IMR-90 (cell line): ENCODE results near the gene CCDC33. TPM values are rescaled to one million over a fixed set of nuclear protein-coding genes. Genes with fewer than 3 reads are reported as not detected.

Source experiments
- ATAC-seq: fragments of 200-7000 bp; cut with Tn5 transposase; 2 replicates; pipeline ENCODE4 v1.9.1; 2020; ENCODE audit warnings: low read depth, mild to moderate bottlenecking, moderate library complexity
- BruUV-seq: library from RNA; stranded (reverse); fragments of 400-500 nt; replicated peaks from 2 replicates; lab custom pipeline; 2021; lab: Mats Ljungman, UMichigan
- CTCF ChIA-PET: fragments of 300-600 bp; formaldehyde crosslinking; extraction: SDS; loops from one replicate; lab custom pipeline; 2021; ENCODE audit warnings: antibody characterized with exemption; lab: Yijun Ruan, JAX
- POLR2A ChIA-PET: fragments of 300-600 bp; sonication (Branson Sonifier 250); formaldehyde crosslinking; loops from one replicate; lab custom pipeline; 2022; ENCODE audit warnings: antibody characterized with exemption; ENCODE audit not compliant: unreplicated experiment; lab: Charles Lee
- DNase-seq: peaks from one replicate; pipeline ENCODE4 v3.0.0; 2013
- H2AFZ ChIP-seq: replicated peaks from 2 replicates; pipeline ENCODE3; 2013; ENCODE audit warnings: low read length, mild to moderate bottlenecking; ENCODE audit not compliant: poor library complexity
- H2AK5ac ChIP-seq: 2 replicates; pipeline ENCODE4 v1.6.1; 2013; ENCODE audit warnings: low read depth, low read length, inconsistent platforms
- H2AK9ac ChIP-seq: replicated peaks from 2 replicates; pipeline ENCODE3; 2013; ENCODE audit warnings: mild to moderate bottlenecking, low read depth, low read length, moderate library complexity; ENCODE audit not compliant: poor library complexity
- H2BK120ac ChIP-seq: 2 replicates; pipeline ENCODE4 v1.6.1; 2013; ENCODE audit warnings: low read depth, low read length, inconsistent platforms
- H2BK15ac ChIP-seq: 3 replicates; pipeline ENCODE4 v1.6.1; 2013; ENCODE audit warnings: low read depth, low read length, inconsistent platforms
- H2BK20ac ChIP-seq: 2 replicates; pipeline ENCODE4 v1.6.1; 2013; ENCODE audit warnings: low read depth, mild to moderate bottlenecking, inconsistent platforms, low read length, moderate library complexity
- H2BK5ac ChIP-seq: 2 replicates; pipeline ENCODE4 v1.6.1; 2013; ENCODE audit warnings: mild to moderate bottlenecking, low read depth, low read length, inconsistent platforms; ENCODE audit not compliant: poor library complexity, severe bottlenecking
- H3K14ac ChIP-seq: replicated peaks from 2 replicates; pipeline ENCODE4 v1.6.1; 2013; ENCODE audit warnings: low read depth, low read length, inconsistent platforms
- H3K18ac ChIP-seq: 2 replicates; pipeline ENCODE4 v1.6.1; 2013; ENCODE audit warnings: low read depth, low read length, control low read depth
- H3K23ac ChIP-seq: 2 replicates; pipeline ENCODE4 v1.6.1; 2013; ENCODE audit warnings: low read depth, low read length, inconsistent platforms
- H3K27ac ChIP-seq: 2 replicates; pipeline ENCODE4 v1.5.1; 2013; ENCODE audit warnings: mild to moderate bottlenecking, control low read depth, low read length; ENCODE audit not compliant: insufficient read depth
- H3K27me3 ChIP-seq: 2 replicates; pipeline ENCODE4 v1.6.1; 2013; ENCODE audit warnings: low read length; ENCODE audit not compliant: control insufficient read depth, insufficient read depth
- H3K36me3 ChIP-seq: 2 replicates; pipeline ENCODE4 v1.6.1; 2013; ENCODE audit warnings: low read length, mixed read lengths; ENCODE audit not compliant: control insufficient read depth, insufficient read depth
- H3K4ac ChIP-seq: 2 replicates; pipeline ENCODE4 v1.6.1; 2013; ENCODE audit warnings: low read depth, low read length, inconsistent platforms
- H3K4me1 ChIP-seq: 2 replicates; pipeline ENCODE4 v1.6.1; 2013; ENCODE audit warnings: low read length, mixed read lengths; ENCODE audit not compliant: control insufficient read depth, insufficient read depth
- H3K4me2 ChIP-seq: 2 replicates; pipeline ENCODE4 v1.6.1; 2013; ENCODE audit warnings: low read depth, mild to moderate bottlenecking, control low read depth, low read length, moderate library complexity
- H3K4me3 ChIP-seq: 2 replicates; pipeline ENCODE4 v1.5.1; 2013; ENCODE audit warnings: low read depth, mild to moderate bottlenecking, control low read depth, low read length, moderate library complexity; ENCODE audit not compliant: insufficient read depth
- H3K56ac ChIP-seq: 2 replicates; pipeline ENCODE4 v1.6.1; 2013; ENCODE audit warnings: low read length, inconsistent platforms; ENCODE audit not compliant: insufficient read depth; ENCODE audit errors: extremely low read depth
- H3K79me1 ChIP-seq, 2 experiments: 2 replicates each; pipeline ENCODE4 v1.6.1; 2013; ENCODE audit warnings: low read length in 2 of 2, inconsistent platforms in 1 of 2, low read depth in 1 of 2
- H3K9ac ChIP-seq: 2 replicates; pipeline ENCODE4 v1.6.1; 2013; ENCODE audit warnings: low read depth, low read length, control low read depth
- H3K9me1 ChIP-seq: 2 replicates; pipeline ENCODE4 v1.6.1; 2013; ENCODE audit warnings: low read length, inconsistent platforms; ENCODE audit not compliant: insufficient read depth
- H3K9me3 ChIP-seq: 2 replicates; pipeline ENCODE4 v1.6.1; 2013; ENCODE audit warnings: low read length; ENCODE audit not compliant: control insufficient read depth, insufficient read depth
- H4K20me1 ChIP-seq: 2 replicates; pipeline ENCODE4 v1.6.1; 2013; ENCODE audit warnings: low read length, inconsistent platforms; ENCODE audit not compliant: insufficient read depth
- H4K5ac ChIP-seq: 2 replicates; pipeline ENCODE4 v1.6.1; 2013; ENCODE audit warnings: mild to moderate bottlenecking, low read depth, low read length, control low read depth
- H4K8ac ChIP-seq, 2 experiments: 2 replicates each; pipeline ENCODE4 v1.6.1; 2013; ENCODE audit warnings: low read depth in 2 of 2, low read length in 2 of 2, control low read depth in 1 of 2, inconsistent platforms in 1 of 2
- H4K91ac ChIP-seq: 2 replicates; pipeline ENCODE4 v1.6.1; 2013; ENCODE audit warnings: low read depth, low read length, inconsistent platforms; ENCODE audit not compliant: insufficient read depth
- BHLHE40 ChIP-seq: fragments of 150-350 bp; IDR thresholded peaks from 2 replicates; pipeline ENCODE4 v1.6.1; 2016; ENCODE audit warnings: mild to moderate bottlenecking, low read depth, low read length
- CEBPB ChIP-seq: IDR thresholded peaks from 2 replicates; pipeline ENCODE4 v1.6.1; 2012; ENCODE audit warnings: low read depth, low read length, improper control_type of control experiment
- FOS ChIP-seq: fragments of 150-350 bp; IDR thresholded peaks from 2 replicates; pipeline ENCODE4 v1.6.1; 2016; ENCODE audit warnings: low read depth, low read length
- MAFK ChIP-seq: IDR thresholded peaks from 2 replicates; pipeline ENCODE4 v1.6.1; 2012; ENCODE audit warnings: low read depth, low read length, improper control_type of control experiment
- MAZ ChIP-seq: IDR thresholded peaks from 2 replicates; pipeline ENCODE4 v1.6.1; 2012; ENCODE audit warnings: low read depth, mild to moderate bottlenecking, low read length, improper control_type of control experiment, moderate library complexity, borderline replicate concordance
- MXI1 ChIP-seq: IDR thresholded peaks from 2 replicates; pipeline ENCODE4 v1.6.1; 2012; ENCODE audit warnings: low read depth, mild to moderate bottlenecking, low read length, moderate library complexity, borderline replicate concordance
- NFE2L2 ChIP-seq: fragments of 150-350 bp; IDR thresholded peaks from 2 replicates; pipeline ENCODE4 v1.6.1; 2016; ENCODE audit warnings: low read depth, mild to moderate bottlenecking, low read length
- POLR2A ChIP-seq: IDR thresholded peaks from 2 replicates; pipeline ENCODE4 v1.6.1; 2012; ENCODE audit warnings: mild to moderate bottlenecking, low read depth, low read length
- RAD21 ChIP-seq: IDR thresholded peaks from 2 replicates; pipeline ENCODE4 v1.6.1; 2012; ENCODE audit warnings: low read length, improper control_type of control experiment
- RCOR1 ChIP-seq: IDR thresholded peaks from 2 replicates; pipeline ENCODE4 v1.6.1; 2012; ENCODE audit warnings: mild to moderate bottlenecking, low read length, improper control_type of control experiment; ENCODE audit not compliant: insufficient replicate concordance
- RFX5 ChIP-seq: IDR thresholded peaks from 2 replicates; pipeline ENCODE4 v1.8.0; 2012; ENCODE audit warnings: low read depth, mild to moderate bottlenecking, low read length, moderate library complexity
- SMC3 ChIP-seq: fragments of 150-350 bp; IDR thresholded peaks from 2 replicates; pipeline ENCODE4 v1.6.1; 2016; ENCODE audit warnings: low read depth, mild to moderate bottlenecking, antibody characterized with exemption, low read length, moderate library complexity
- WGBS, 2 experiments: methylation state at CpG; one replicate each; pipeline versions ENCODE4 v1.1.5 to v1.1.7; 2013; ENCODE audit warnings: missing lambda C conversion rate in 2 of 2; ENCODE audit not compliant: insufficient read length in 1 of 2; ENCODE audit errors: extremely low coverage in 2 of 2; 5-methylcytosine and 5-hydroxymethylcytosine counted together
- dilution Hi-C: fragments of 300-500 bp; cut with HindIII; formaldehyde crosslinking; loops from one replicate; pipeline ENCODE4 v1.14.3; 2018; ENCODE audit warnings: low sequenced_read_pairs; ENCODE audit not compliant: unreplicated experiment
- in situ Hi-C: fragments of 300-500 bp; cut with MboI; formaldehyde crosslinking; loops from 3 replicates; pipeline ENCODE4 v1.14.3; 2019; ENCODE audit warnings: low sequenced_read_pairs, inconsistent platforms, mixed read lengths
- intact Hi-C: fragments of 100-400 bp; cut with micrococcal nuclease; formaldehyde crosslinking; loops from 2 replicates; pipeline ENCODE4 v1.10.0; 2022
- polyA plus RNA-seq, 3 experiments: library from polyadenylated mRNA; depleted of rRNA; stranded (reverse); fragments of >200 nt; gene quantifications; 2 replicates each; pipeline ENCODE4 v1.2.3, GENCODE V29; 2012; ENCODE audit warnings: low replicate concordance in 1 of 3
- total RNA-seq: library from RNA; depleted of rRNA; stranded (reverse); fragments of >200 nt; gene quantifications from 2 replicates; pipeline ENCODE4 v1.2.3, GENCODE V29; 2012
- TF ChIP-seq, protein P1 (sequence below): fragments of 150-350 bp; IDR thresholded peaks from 2 replicates; pipeline ENCODE4 v1.6.1; 2016; ENCODE audit warnings: low read depth, mild to moderate bottlenecking, low read length, moderate library complexity, borderline replicate concordance
- TF ChIP-seq, protein P2 (sequence below): conservative IDR thresholded peaks from 2 replicates; pipeline ENCODE4 v1.5.1; 2012; ENCODE audit warnings: mild to moderate bottlenecking, low read depth, low read length, improper control_type of control experiment

The CCDC33 gene
- total and polyA plus RNA-seq, 2 of the 4 experiments (the other 2 are of a cell fraction) = not detected

DNA sequence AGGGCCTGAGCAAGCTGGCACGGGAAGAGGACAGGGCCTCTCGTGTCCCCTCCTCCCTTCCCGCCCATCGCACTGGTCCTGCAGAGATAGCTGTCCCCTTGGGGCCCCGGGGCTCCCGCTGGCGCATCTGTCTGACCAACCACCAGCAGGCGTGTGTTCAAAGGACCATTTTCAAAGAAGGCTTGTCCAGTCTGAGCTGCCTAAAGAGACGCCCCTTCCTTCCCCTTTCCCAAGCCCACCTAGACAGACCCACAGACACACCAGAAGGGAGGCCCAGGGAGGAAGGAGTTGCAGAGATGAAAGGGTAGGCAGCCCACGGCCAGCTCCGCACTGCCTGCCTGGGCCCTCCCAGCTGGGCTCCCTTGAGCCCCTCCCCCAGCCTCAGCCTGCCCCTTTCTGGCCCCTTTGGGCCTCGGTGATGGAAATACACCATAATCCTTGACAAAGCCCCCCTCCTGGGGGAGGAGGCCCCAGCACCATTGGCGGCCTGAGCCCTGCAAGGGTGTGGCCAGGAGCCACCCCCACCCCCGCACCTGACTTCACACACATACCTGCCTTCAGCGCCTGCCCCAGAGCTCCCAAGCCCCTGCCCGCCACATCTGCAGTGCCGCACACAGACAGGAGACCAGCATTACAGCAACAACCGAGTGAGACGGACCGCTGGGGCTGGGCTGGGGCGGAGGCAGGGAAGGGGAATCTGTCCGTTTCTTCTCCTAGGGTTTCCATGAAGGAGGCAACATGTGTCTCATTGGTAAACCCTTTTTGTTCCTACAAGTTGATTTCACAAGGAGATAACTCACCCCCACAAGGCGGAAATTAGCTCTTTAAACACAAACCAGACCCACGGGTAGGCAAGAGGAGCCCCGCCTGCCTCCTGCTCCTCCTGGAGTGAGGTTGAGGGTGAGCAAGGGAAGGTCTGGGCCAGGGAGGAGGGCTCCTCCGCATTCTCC lies 33.4 kb upstream of the CCDC33 start, which contains the start of gene STRA6:
Gene STRA6 (minus strand): TSS at position 336 of the 950 bp plus-strand sequence. CDS start 520 bp downstream, outside the sequence.
- in situ Hi-C loops (no loop called here), intact Hi-C loops (no loop called here), dilution Hi-C loops (no loop called here)
- Histone ChIP-seq H3K36me3 (no peaks in the 10 kb centered on the region), H4K8ac (no peak within 1 kb of the TSS), H2BK5ac (no peak within 1 kb of the TSS), H3K9me1 (no peaks in the 10 kb centered on the region), H4K91ac (peak within 1 kb of the TSS; percentile 6; the same call in 1 of the 2 replicates), H4K5ac (no peak within 1 kb of the TSS; the same call in 1 of the 2 replicates), H4K20me1 (no peaks in the 10 kb centered on the region), H3K4ac (0 out of 2 replicates have a peak within 1 kb of the TSS, but pooled peaks have one; percentile 54), H3K9me3 (no peaks in the 10 kb centered on the region), H3K4me3 (no peak within 1 kb of the TSS), H3K27ac (no peak within 1 kb of the TSS), H2AK5ac (peak within 1 kb of the TSS; percentile 73; the same call in 1 of the 2 replicates), H3K23ac (peak within 1 kb of the TSS; percentile 46; the same call in 1 of the 2 replicates), H3K4me2 (no peak within 1 kb of the TSS), H2AK9ac (peak within 1 kb of the TSS; percentile 31), H2BK120ac (no peak within 1 kb of the TSS; the same call in 1 of the 2 replicates), H2BK20ac (peak within 1 kb of the TSS; percentile 60; the same call in 1 of the 2 replicates), H3K4me1 (peaks cover 18% of the 10 kb centered on the region), H2AFZ (peak within 1 kb of the TSS; percentile 39), H3K56ac (no peak within 1 kb of the TSS), H3K18ac (no peak within 1 kb of the TSS), H3K27me3 (peaks cover 15% of the 10 kb centered on the region), H3K14ac (peak within 1 kb of the TSS; percentile 39), H2BK15ac (peak within 1 kb of the TSS; percentile 61; the same call in 1 of the 3 replicates), H3K9ac (no peak within 1 kb of the TSS), H3K79me1 (no peaks in the 10 kb centered on the region)
- ChIA-PET CTCF (no interaction called here), POLR2A (no interaction called here)
- no TSS peak for BruUV-seq
- ATAC-seq (no peak), DNase-seq (no peak)
- 62% methylated on average over 8 of the region's 26 CpGs; no CpG with 5 or more reads in 1 of the 2 experiments for WGBS, 2 experiments
- TF ChIP-seq NFE2L2 (no peak), RFX5 (no peak), FOS (no peak), RAD21 (no peak), CEBPB (no peak), MXI1 (no peak), SMC3 (no peak), POLR2A (no peak), MAFK (no peak), BHLHE40 (no peak), RCOR1 (no peak), MAZ (no peak)
- TF ChIP-seq, protein P1, sequence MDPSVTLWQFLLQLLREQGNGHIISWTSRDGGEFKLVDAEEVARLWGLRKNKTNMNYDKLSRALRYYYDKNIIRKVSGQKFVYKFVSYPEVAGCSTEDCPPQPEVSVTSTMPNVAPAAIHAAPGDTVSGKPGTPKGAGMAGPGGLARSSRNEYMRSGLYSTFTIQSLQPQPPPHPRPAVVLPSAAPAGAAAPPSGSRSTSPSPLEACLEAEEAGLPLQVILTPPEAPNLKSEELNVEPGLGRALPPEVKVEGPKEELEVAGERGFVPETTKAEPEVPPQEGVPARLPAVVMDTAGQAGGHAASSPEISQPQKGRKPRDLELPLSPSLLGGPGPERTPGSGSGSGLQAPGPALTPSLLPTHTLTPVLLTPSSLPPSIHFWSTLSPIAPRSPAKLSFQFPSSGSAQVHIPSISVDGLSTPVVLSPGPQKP = no peak
- TF ChIP-seq, protein P2, sequence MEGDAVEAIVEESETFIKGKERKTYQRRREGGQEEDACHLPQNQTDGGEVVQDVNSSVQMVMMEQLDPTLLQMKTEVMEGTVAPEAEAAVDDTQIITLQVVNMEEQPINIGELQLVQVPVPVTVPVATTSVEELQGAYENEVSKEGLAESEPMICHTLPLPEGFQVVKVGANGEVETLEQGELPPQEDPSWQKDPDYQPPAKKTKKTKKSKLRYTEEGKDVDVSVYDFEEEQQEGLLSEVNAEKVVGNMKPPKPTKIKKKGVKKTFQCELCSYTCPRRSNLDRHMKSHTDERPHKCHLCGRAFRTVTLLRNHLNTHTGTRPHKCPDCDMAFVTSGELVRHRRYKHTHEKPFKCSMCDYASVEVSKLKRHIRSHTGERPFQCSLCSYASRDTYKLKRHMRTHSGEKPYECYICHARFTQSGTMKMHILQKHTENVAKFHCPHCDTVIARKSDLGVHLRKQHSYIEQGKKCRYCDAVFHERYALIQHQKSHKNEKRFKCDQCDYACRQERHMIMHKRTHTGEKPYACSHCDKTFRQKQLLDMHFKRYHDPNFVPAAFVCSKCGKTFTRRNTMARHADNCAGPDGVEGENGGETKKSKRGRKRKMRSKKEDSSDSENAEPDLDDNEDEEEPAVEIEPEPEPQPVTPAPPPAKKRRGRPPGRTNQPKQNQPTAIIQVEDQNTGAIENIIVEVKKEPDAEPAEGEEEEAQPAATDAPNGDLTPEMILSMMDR = no peak
